HG02588 (cell line): ENCODE data around the gene NAALADL2.
"Not testable (repeated sequence)": the region's sequence is repeated elsewhere in the genome, so short reads cannot be mapped to it uniquely, and the experiment has no call there.

Source experiments
- ATAC-seq: cut with Tn5 transposase; IDR thresholded peaks from one replicate; pipeline ENCODE4 v1.9.1; 2021; ENCODE audit warnings: mild to moderate bottlenecking, moderate library complexity; ENCODE audit not compliant: unreplicated experiment

Gene NAALADL2

GRCh38 chr3:175528693-175529092, 669.6 kb downstream of the NAALADL2 start:
- not testable (repeated sequence) for ATAC-seq

GRCh38 chr3:175535351-175535750, 676.2 kb downstream of the NAALADL2 start:
- ATAC-seq = no peak

- ATAC-seq = no peak
Measured at GRCh38 chr3:175546115-175546514, 687.0 kb downstream of the NAALADL2 start.

- ATAC-seq = no peak
Measured at GRCh38 chr3:175552929-175553328, 693.8 kb downstream of the NAALADL2 start.

- ATAC-seq = no peak
Measured at GRCh38 chr3:175554801-175555200, 695.7 kb downstream of the NAALADL2 start.

GRCh38 chr3:175558261-175558660, 699.1 kb downstream of the NAALADL2 start:
- no peak for ATAC-seq

- no peak for ATAC-seq
Measured at GRCh38 chr3:175564363-175564762, 705.2 kb downstream of the NAALADL2 start.

GRCh38 chr3:175571096-175571495, 712.0 kb downstream of the NAALADL2 start:
- no peak for ATAC-seq

- no peak for ATAC-seq
Measured at GRCh38 chr3:175573226-175573625, 714.1 kb downstream of the NAALADL2 start.

GRCh38 chr3:175580318-175580717, 721.2 kb downstream of the NAALADL2 start:
- no peak for ATAC-seq

- ATAC-seq = no peak
Measured at GRCh38 chr3:175585898-175586297, 726.8 kb downstream of the NAALADL2 start.

GRCh38 chr3:175590745-175591144, 731.6 kb downstream of the NAALADL2 start:
- ATAC-seq = no peak

- no peak for ATAC-seq
Measured at GRCh38 chr3:175591375-175591774, 732.2 kb downstream of the NAALADL2 start.

GRCh38 chr3:175593331-175593730, 734.2 kb downstream of the NAALADL2 start:
- no peak for ATAC-seq

GRCh38 chr3:175598740-175599139, 739.6 kb downstream of the NAALADL2 start:
- ATAC-seq = no peak

GRCh38 chr3:175601521-175601920, 742.4 kb downstream of the NAALADL2 start:
- no peak for ATAC-seq

- no peak for ATAC-seq
Measured at GRCh38 chr3:175605851-175606250, 746.7 kb downstream of the NAALADL2 start.

GRCh38 chr3:175606650-175607318, 747.6 kb downstream of the NAALADL2 start:
- ATAC-seq = no peak

- no peak for ATAC-seq
Measured at GRCh38 chr3:175608356-175608755, 749.2 kb downstream of the NAALADL2 start.

- no peak for ATAC-seq
Measured at GRCh38 chr3:175608911-175609310, 749.8 kb downstream of the NAALADL2 start.

GRCh38 chr3:175612487-175613196, 753.5 kb downstream of the NAALADL2 start:
- no peak for ATAC-seq

- ATAC-seq = not testable (repeated sequence)
Measured at GRCh38 chr3:175614107-175614506, 755.0 kb downstream of the NAALADL2 start.
